ENCODE data around the gene TRAPPC2B. TPM values are rescaled to one million over a fixed set of nuclear protein-coding genes. Genes with fewer than 3 reads are reported as not detected.

Gene TRAPPC2B
- total and polyA plus RNA-seq, 2 of the 13 experiments (the other 11 are each of a cell fraction or from before 2014, with no cell fraction given): 13.3 to 17.7 TPM

GRCh38 chr19:57350877-57351805 is 12.2 kb upstream of the TRAPPC2B start, which contains the start of gene ZNF304 (continued):
- TF ChIP-seq, protein P1, sequence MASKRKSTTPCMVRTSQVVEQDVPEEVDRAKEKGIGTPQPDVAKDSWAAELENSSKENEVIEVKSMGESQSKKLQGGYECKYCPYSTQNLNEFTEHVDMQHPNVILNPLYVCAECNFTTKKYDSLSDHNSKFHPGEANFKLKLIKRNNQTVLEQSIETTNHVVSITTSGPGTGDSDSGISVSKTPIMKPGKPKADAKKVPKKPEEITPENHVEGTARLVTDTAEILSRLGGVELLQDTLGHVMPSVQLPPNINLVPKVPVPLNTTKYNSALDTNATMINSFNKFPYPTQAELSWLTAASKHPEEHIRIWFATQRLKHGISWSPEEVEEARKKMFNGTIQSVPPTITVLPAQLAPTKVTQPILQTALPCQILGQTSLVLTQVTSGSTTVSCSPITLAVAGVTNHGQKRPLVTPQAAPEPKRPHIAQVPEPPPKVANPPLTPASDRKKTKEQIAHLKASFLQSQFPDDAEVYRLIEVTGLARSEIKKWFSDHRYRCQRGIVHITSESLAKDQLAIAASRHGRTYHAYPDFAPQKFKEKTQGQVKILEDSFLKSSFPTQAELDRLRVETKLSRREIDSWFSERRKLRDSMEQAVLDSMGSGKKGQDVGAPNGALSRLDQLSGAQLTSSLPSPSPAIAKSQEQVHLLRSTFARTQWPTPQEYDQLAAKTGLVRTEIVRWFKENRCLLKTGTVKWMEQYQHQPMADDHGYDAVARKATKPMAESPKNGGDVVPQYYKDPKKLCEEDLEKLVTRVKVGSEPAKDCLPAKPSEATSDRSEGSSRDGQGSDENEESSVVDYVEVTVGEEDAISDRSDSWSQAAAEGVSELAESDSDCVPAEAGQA (IDR thresholded peaks at IDR 0.05; ENCODE audit: low read depth): peak; percentile 82
- TF ChIP-seq, protein P1 (CRISPR knock-in tag; IDR thresholded peaks at IDR 0.05; ENCODE audit: borderline replicate concordance): no peak
- no peak for TF ChIP-seq ARNT2 (CRISPR knock-in tag; IDR thresholded peaks at IDR 0.05; ENCODE audit: low read depth)
- no peak for TF ChIP-seq XBP1 (CRISPR knock-in tag; IDR thresholded peaks at IDR 0.05)
- TF ChIP-seq TAF15 (IDR thresholded peaks at IDR 0.05; ENCODE audit: low read depth, low read length, poor library complexity, severe bottlenecking): no peak
- TF ChIP-seq HNRNPLL (IDR thresholded peaks at IDR 0.05; ENCODE audit: low read depth, low read length, poor library complexity, severe bottlenecking): no peak
- TF ChIP-seq, protein P2, sequence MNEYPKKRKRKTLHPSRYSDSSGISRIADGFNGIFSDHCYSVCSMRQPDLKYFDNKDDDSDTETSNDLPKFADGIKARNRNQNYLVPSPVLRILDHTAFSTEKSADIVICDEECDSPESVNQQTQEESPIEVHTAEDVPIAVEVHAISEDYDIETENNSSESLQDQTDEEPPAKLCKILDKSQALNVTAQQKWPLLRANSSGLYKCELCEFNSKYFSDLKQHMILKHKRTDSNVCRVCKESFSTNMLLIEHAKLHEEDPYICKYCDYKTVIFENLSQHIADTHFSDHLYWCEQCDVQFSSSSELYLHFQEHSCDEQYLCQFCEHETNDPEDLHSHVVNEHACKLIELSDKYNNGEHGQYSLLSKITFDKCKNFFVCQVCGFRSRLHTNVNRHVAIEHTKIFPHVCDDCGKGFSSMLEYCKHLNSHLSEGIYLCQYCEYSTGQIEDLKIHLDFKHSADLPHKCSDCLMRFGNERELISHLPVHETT (CRISPR knock-in tag; conservative IDR thresholded peaks at IDR 0.05): 0 out of 2 replicates have a peak, but pooled peaks have one; percentile 25
- TF ChIP-seq ZNF556 (CRISPR knock-in tag; IDR thresholded peaks at IDR 0.05; ENCODE audit: borderline replicate concordance): peak; percentile 89
- TF ChIP-seq ZNF337 (CRISPR knock-in tag; IDR thresholded peaks at IDR 0.05; ENCODE audit: borderline replicate concordance, low read depth): no peak
- peak; percentile 79 for TF ChIP-seq NR2C2 (CRISPR knock-in tag; IDR thresholded peaks at IDR 0.05; ENCODE audit: borderline replicate concordance)
- TF ChIP-seq ZFP91 (CRISPR knock-in tag; IDR thresholded peaks at IDR 0.05; ENCODE audit: borderline replicate concordance): peak; percentile 82
- no peak for TF ChIP-seq ZNF558 (CRISPR knock-in tag; IDR thresholded peaks at IDR 0.05; ENCODE audit: borderline replicate concordance)
- TF ChIP-seq NCOA2 (CRISPR knock-in tag; IDR thresholded peaks at IDR 0.05): 0 out of 2 replicates have a peak, but pooled peaks have one; percentile 23
- TF ChIP-seq SP4 (CRISPR knock-in tag; IDR thresholded peaks at IDR 0.05): peak; percentile 31
- 0 out of 2 replicates have a peak, but pooled peaks have one; percentile 51 for TF ChIP-seq ZNF615 (CRISPR knock-in tag; IDR thresholded peaks at IDR 0.05; ENCODE audit: borderline replicate concordance)
- TF ChIP-seq NPAS2 (CRISPR knock-in tag; IDR thresholded peaks at IDR 0.05; ENCODE audit: borderline replicate concordance): no peak
- no peak for TF ChIP-seq ZNF589 (CRISPR knock-in tag; conservative IDR thresholded peaks at IDR 0.05)
- peak; percentile 96 for TF ChIP-seq ZNF143 (CRISPR knock-in tag; IDR thresholded peaks at IDR 0.05)
